Right kidney (tissue), 1 donor: Measurements from ENCODE around the gene CKM.
"Not testable (repeated sequence)": the region's sequence is repeated elsewhere in the genome, so short reads cannot be mapped to it uniquely, and the experiment has no call there.

Source experiments
- DNase-seq: peaks from one replicate; pipeline ENCODE4 v3.0.0-alpha.2; 2016

Gene CKM

DNA sequence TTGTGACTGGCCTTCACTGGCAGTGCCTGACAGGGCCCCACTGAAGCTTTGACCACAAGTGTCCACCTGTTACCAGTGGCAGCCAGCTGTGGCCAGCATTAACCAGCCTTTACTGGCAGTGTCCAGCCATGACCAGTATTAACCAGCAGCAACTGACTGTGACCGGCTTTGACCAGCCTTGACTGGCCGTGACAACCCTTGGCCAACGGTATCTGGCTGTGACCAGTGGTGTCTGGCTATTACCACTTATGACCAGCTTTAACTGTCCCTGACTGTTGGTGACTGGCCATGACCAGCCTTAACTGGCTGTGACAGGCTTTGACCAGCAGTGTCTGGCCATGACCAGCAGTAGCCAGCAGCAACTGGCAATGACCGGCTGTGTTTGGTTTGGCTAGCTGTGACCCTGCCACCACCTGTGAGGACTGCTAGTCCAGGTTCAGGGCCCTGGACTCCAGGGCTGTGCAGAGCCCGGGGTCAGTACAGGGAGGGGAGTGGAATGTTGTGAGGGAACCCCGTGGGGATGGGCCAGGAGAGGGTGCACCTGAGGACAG is 32.2 kb downstream of the CKM start:
- DNase-seq = no peak

- no peak for DNase-seq
Observed at GRCh38 chr19:45283443-45284033, 39.1 kb downstream of the CKM start.

DNA sequence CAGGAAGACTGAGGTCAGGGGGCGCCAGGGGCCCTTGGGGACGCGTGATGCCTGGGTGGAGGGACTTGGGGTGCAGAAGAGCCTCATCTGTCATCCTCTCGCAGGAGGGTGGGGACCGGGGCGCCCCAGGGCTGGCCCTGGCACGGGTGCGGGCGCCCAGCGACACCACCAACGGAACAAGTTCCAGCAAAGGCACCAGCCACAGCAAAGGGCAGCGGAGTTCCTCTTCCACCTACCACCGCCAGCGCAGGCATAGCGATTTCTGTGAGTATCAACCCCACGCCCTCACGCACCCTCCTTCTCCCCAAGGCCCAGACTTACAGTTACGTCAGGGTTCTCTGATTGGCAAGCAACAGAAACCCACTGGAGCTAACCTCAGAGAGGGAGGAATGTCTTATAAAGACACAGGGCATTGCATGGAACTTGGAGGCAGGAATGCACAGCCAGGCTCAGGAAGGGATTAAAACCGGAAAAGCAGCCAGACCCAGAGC is 42.2 kb downstream of the CKM start:
- DNase-seq = no peak

- no peak for DNase-seq
Observed at GRCh38 chr19:45279587-45280192, 43.0 kb downstream of the CKM start.

GRCh38 chr19:45278087-45278486 is 44.6 kb downstream of the CKM start:
- no peak for DNase-seq

GRCh38 chr19:45276284-45276687 is 46.4 kb downstream of the CKM start:
- no peak for DNase-seq

DNA sequence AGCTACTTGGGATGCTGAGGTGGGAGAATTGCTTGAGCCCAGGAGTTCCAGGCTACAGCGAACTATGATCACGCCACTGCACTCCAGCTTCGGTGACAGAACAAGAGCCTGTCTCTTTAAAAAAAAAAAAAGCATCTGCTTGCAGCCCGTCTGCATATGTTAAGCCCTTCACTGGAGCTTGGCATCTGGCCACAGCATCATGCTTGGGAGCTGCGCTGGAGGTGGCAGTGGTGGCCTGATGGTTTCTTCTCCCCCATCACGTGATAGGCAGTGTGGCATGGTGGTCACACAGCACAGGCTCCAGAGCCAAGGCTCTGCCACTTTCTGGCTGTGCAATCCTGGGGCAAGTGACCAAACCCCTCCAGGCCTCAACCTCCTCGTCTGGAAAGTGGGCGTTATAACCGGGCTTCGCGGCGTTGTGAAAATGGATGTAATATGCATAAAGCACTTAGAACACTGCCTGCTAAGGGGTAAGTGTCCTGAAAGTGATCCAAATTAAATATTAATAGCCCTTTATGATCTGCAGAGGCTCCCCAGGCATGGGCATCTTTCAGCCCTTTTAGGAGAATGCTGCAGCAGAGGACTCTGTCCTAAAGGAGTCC is 47.2 kb downstream of the CKM start:
- DNase-seq = no peak

DNA sequence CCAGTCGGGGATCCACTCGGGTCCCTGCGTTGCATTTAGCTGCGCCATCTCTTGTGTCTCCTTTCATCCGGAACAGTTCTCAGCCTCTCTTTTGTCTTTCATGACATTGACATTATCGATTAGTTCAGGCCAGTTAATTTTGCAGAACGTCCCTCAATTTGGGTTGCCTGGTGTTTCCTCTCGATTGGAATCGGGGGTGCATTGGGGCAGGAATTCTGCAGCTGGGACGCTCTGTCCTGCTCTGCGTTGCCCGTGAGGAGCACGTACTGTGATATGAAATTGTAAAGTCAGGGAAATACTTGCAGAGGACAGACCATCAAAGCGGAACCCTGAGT is 49.2 kb downstream of the CKM start:
- DNase-seq = no peak

GRCh38 chr19:45271735-45272108 is 51.0 kb downstream of the CKM start:
- DNase-seq = no peak

DNA sequence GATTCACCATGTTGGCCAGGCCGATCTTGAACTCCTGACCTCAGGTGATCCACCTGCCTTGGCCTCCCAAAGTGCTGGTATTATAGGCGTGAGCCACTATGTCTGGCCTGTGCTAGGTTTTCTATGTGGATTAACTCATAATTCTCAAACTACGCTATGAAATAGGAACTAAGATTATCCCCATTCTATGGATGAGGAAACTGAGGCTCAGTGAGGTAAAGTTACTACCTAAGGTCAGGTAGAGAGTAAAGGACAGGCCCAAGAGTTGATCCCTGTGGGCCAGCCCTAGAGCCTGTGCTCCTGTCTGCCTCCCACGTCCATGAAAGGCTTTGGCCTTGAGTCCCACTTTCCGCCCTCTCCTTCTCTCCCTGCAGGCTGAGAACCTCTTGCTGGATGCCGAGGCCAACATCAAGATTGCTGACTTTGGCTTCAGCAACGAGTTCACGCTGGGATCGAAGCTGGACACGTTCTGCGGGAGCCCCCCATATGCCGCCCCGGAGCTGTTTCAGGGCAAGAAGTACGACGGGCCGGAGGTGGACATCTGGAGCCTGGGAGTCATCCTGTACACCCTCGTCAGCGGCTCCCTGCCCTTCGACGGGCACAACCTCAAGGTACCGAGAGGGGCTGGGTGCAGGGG is 51.5 kb downstream of the CKM start:
- no peak for DNase-seq

- DNase-seq = not testable (repeated sequence)
Observed at GRCh38 chr19:45269939-45270338, 52.7 kb downstream of the CKM start.

DNA sequence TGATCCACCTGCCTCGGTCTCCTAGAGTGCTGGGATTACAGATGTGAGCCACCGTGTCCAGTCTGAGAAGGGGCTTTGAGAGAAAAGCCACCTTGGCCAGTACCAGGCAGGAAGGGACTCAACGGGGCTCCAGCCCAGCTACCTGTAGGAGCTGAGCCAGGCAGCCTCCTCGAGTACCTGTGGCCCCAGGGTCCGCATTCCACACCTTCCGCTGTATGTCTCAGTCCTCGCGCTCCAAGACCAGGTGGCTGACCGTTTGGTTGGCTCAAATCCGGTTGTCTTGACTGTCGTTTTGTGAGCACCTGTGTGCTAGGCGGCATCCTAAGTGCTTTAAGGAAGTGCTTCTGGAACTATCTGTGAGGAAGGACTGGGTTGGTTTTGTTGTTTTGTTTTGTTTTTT is 55.4 kb downstream of the CKM start:
- DNase-seq = no peak

GRCh38 chr19:45265375-45265774 is 57.3 kb downstream of the CKM start:
- DNase-seq = no peak

DNA sequence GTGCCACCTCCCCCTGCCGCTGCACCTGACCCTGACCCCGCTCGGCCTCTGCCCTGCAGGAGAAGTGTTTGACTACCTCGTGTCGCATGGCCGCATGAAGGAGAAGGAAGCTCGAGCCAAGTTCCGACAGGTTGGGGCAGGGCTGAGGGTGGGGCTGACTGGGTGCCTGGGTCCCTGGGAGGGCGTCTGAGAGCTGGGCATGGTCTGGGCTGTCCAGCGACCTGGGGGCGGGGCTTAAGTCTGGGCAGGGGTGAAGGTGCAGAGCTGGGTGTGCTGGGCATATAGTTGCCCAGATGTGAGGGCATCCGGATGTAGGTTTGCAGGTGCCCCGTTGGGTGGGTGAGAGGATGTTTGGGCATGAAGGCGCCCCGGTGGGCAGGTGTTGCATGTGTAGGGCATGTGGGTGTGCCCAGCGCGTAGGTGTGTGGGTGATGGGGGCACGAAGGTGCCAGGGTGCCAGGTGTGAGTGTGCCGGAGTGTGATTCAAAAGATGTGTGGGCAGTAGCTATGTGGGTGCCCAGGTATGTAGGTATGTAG is 57.8 kb downstream of the CKM start:
- no peak for DNase-seq

GRCh38 chr19:45263013-45263412 is 59.7 kb downstream of the CKM start:
- no peak for DNase-seq

GRCh38 chr19:45262570-45262969 is 60.1 kb downstream of the CKM start:
- DNase-seq = no peak

DNA sequence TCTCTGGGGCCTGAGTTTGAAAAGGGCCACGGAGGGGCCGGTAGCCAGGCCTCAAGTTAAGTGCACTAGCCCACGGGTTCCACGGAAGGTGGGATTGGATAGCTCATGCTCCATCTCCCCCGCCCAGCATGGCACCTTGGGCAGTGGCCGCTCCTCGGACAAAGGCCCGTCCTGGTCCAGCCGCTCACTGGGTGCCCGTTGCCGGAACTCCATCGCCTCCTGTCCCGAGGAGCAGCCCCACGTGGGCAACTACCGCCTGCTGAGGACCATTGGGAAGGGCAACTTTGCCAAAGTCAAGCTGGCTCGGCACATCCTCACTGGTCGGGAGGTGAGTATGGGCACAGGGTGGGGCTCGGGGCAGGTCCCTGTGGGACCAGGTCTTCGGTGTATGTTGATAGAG is 63.8 kb downstream of the CKM start:
- DNase-seq = no peak

GRCh38 chr19:45256836-45257235 is 65.8 kb downstream of the CKM start:
- no peak for DNase-seq
